ENCODE measurements around the gene PLXNB1.

GRCh38 chr3:48446043-48446424 is 16.1 kb upstream of the PLXNB1 start:
- TF ChIP-seq POLR2A (IDR thresholded peaks at IDR 0.05; ENCODE audit: low read length): no peak
- TF ChIP-seq EP300 (IDR thresholded peaks at IDR 0.05): no peak
- no peak for TF ChIP-seq NR3C1 (IDR thresholded peaks at IDR 0.05)
- no peak for TF ChIP-seq CTCF (IDR thresholded peaks at IDR 0.05)
- no peak for TF ChIP-seq BHLHE40 (IDR thresholded peaks at IDR 0.05; ENCODE audit: low read depth, low read length)
- no peak for TF ChIP-seq SMC3 (IDR thresholded peaks at IDR 0.05)
- no peak for TF ChIP-seq HOXB5 (CRISPR knock-in tag; IDR thresholded peaks at IDR 0.05)
- no peak for TF ChIP-seq REST (IDR thresholded peaks at IDR 0.05)
- no peak for TF ChIP-seq ZNF302 (CRISPR knock-in tag; IDR thresholded peaks at IDR 0.05)
- TF ChIP-seq JUN (IDR thresholded peaks at IDR 0.05): no peak
- TF ChIP-seq USF2 (IDR thresholded peaks at IDR 0.05): no peak
- TF ChIP-seq ZFP36 (IDR thresholded peaks at IDR 0.05; ENCODE audit: borderline replicate concordance, partially characterized antibody): no peak
- TF ChIP-seq CHD2 (IDR thresholded peaks at IDR 0.05; ENCODE audit: low read length, partially characterized antibody): no peak

Measured in A549 (cell line).